Immature natural killer cell (primary cell): ENCODE data around the gene DNAH11. TPM values are rescaled to one million over a fixed set of nuclear protein-coding genes. Genes with fewer than 3 reads are reported as not detected.

Experiments
- DNase-seq, 3 donors: peaks; one replicate each; pipeline ENCODE4 v3.0.0; 2022; ENCODE audit warnings: mixed read lengths in 1 of 3
- H3K27ac Mint-ChIP-seq, 6 donors: one replicate each; pipeline ENCODE4 v1.8.0; 2020; ENCODE audit warnings: mixed read lengths in 6 of 6, mild to moderate bottlenecking in 5 of 6, inconsistent platforms in 4 of 6, moderate library complexity in 3 of 6
- H3K27me3 Mint-ChIP-seq, 3 donors: one replicate each; pipeline ENCODE4 v1.8.0; 2020 to 2021; ENCODE audit warnings: low read depth in 3 of 3, mild to moderate bottlenecking in 3 of 3, mixed read lengths in 3 of 3, moderate library complexity in 3 of 3, inconsistent platforms in 1 of 3
- H3K36me3 Mint-ChIP-seq, 3 donors: one replicate each; pipeline ENCODE4 v1.8.0; 2020; ENCODE audit warnings: mixed read lengths in 3 of 3, inconsistent platforms in 2 of 3, mild to moderate bottlenecking in 2 of 3
- H3K4me1 Mint-ChIP-seq, 2 donors: one replicate each; pipeline ENCODE4 v1.8.0; 2020; ENCODE audit warnings: inconsistent platforms in 2 of 2, mild to moderate bottlenecking in 2 of 2, mixed read lengths in 2 of 2, moderate library complexity in 1 of 2
- H3K4me3 Mint-ChIP-seq, 5 donors: one replicate each; pipeline ENCODE4 v1.8.0; 2020; ENCODE audit warnings: mild to moderate bottlenecking in 5 of 5, mixed read lengths in 5 of 5, inconsistent platforms in 3 of 5, moderate library complexity in 3 of 5
- H3K9me3 Mint-ChIP-seq, 6 donors: one replicate each; pipeline ENCODE4 v1.8.0; 2020; ENCODE audit warnings: mild to moderate bottlenecking in 6 of 6, mixed read lengths in 6 of 6, inconsistent platforms in 4 of 6, moderate library complexity in 3 of 6
- polyA plus RNA-seq, 3 donors: library from polyadenylated mRNA; unstranded; fragments of 300-500 nt; fragmentation: Illumina TruSeq; gene quantifications; one replicate each; pipeline ENCODE4 v1.2.3, GENCODE V29; 2021

DNAH11 gene
- polyA plus RNA-seq, 3 donors from 2014 or later, result not detected

DNA sequence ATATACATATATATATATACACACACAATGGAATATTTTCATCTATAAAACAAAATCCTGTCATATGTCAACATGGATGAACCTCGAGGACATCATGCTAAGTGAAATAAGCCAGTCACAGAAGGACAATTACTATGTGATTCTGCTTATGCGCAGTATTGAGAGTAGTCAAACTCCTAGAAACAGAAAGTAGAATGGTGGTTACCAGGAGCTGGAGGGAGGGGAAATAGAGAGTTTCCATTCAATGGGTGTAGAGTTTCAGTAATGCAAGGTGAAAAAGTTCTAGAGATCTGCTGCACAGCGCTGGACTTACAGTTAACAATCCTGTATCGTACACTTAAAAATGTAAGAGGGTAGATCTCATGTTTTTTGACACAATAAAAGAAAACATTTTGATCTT lies 221.0 kb downstream of the DNAH11 start:
- Mint-ChIP-seq H3K4me3 (no peak overlapping the region), H3K36me3 (no peaks in the 10 kb centered on the region), H3K27me3 (peaks cover 0 to 8% (median 0%) of the 10 kb centered on the region in 3 donors), H3K27ac (no peak overlapping the region), H3K4me1 (no peaks in the 10 kb centered on the region), H3K9me3 (no peaks in the 10 kb centered on the region)
- DNase-seq, result no peak

DNA sequence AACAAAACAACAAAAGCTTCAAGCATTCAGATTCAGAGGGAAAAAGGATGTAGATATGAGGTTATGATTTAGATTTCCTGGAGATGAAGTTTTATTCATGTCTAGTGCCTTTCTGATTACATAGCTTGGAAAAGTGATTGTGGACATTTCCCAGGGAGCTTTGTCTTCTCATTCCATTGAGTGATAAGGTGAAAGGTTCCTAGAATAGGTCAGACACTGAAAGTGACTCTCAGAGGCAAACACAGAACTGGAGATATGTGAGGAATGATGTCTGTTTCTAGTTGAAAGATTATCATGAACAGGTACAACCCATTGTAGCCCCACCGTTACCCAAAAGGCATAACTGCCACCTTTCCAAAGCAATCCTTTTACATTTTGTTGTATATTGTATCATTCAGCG lies 223.4 kb downstream of the DNAH11 start:
- Mint-ChIP-seq H3K9me3 (no peaks in the 10 kb centered on the region), H3K27me3 (peaks cover under 1 to 2% (median 2%) of the 10 kb centered on the region in 3 donors), H3K4me1 (no peaks in the 10 kb centered on the region), H3K27ac (no peak overlapping the region), H3K36me3 (no peaks in the 10 kb centered on the region), H3K4me3 (no peak overlapping the region)
- DNase-seq, result no peak

DNA sequence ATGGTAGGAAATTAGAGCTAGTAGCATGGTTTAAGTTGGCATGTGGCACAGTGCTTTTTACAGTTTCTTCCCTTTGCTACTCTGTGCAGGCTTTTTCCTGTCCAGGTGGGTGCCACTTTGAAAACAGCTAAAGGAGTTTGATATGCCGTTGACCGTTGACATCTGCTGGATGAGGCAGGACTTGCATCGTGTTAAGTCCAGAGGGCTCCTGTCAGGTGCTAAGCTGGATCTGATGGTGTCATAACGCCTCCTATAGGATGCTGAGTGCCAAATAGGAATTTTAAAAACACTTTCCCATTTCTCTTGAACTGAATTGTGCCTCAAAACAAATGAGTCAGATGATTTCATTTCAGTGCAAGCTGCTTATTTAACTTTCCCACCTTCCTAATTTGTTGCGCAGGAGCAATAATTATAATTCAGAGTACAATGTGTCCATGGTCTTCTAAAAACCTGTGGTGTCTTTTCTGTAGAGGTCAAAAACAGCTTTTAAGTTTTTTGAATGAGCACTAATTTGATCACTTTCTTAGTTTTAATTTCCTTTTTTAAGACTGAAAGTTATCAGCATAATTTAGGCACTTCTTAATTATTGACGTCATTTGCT lies 224.6 kb downstream of the DNAH11 start:
- H3K4me3 Mint-ChIP-seq, result no peak overlapping the region
- peaks cover 2 to 3% (median 2%) of the 10 kb centered on the region in 3 donors for H3K27me3 Mint-ChIP-seq
- H3K27ac Mint-ChIP-seq, result no peak overlapping the region
- no peaks in the 10 kb centered on the region for H3K36me3 Mint-ChIP-seq
- no peaks in the 10 kb centered on the region for H3K9me3 Mint-ChIP-seq
- DNase-seq, result no peak
- H3K4me1 Mint-ChIP-seq, result peaks cover 3 to 6% of the 10 kb centered on the region in 2 donors

DNA sequence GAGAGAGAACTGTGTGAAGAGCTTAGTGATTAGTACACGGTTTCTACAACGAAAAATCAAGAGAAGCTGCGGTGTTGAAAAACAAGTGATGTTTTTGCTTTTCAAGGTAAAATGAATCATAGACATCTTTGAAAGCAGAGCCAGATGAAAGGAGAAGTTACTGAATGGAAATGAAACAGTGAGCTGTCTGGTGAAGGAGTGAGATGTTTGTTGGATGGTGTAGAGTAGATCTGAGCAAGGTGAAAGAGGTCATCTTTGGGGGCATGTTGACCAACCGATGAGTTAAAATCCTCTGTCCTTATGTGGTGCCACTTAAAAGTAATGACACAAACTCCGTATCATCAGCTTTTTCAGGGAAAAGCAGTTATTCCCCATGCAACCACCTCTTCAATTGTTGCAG lies 225.4 kb downstream of the DNAH11 start:
- no peak for DNase-seq
- H3K4me3 Mint-ChIP-seq, result no peak overlapping the region
- peaks cover 3 to 6% of the 10 kb centered on the region in 2 donors for H3K4me1 Mint-ChIP-seq
- H3K36me3 Mint-ChIP-seq, result no peaks in the 10 kb centered on the region
- no peaks in the 10 kb centered on the region for H3K9me3 Mint-ChIP-seq
- H3K27ac Mint-ChIP-seq, result no peak overlapping the region
- H3K27me3 Mint-ChIP-seq, result peaks cover 2 to 3% (median 2%) of the 10 kb centered on the region in 3 donors

DNA sequence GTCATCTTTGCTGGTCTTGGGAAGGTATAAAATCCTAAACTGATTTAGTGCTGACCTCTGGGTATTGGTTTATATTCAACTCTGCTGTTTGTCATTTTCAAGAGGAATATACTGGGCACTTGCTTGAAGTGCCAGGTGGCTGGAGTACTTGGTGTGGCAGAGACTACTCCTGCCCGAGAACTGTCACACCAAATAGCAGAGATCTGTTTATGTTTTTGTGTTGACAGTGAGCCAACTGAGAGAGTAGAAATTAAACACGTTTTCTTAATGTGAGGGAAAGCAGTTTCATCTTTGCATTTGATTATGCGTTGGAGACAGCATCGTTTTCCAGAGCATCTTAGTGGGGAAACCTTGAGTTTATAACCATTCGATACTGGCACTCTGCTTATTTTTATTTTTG lies 228.4 kb downstream of the DNAH11 start:
- Mint-ChIP-seq H3K27ac (no peak overlapping the region), H3K4me3 (no peak overlapping the region), H3K27me3 (peaks cover 0 to 3% (median 2%) of the 10 kb centered on the region in 3 donors), H3K4me1 (peaks cover 3 to 6% of the 10 kb centered on the region in 2 donors), H3K9me3 (no peaks in the 10 kb centered on the region), H3K36me3 (no peaks in the 10 kb centered on the region)
- DNase-seq, result no peak

DNA sequence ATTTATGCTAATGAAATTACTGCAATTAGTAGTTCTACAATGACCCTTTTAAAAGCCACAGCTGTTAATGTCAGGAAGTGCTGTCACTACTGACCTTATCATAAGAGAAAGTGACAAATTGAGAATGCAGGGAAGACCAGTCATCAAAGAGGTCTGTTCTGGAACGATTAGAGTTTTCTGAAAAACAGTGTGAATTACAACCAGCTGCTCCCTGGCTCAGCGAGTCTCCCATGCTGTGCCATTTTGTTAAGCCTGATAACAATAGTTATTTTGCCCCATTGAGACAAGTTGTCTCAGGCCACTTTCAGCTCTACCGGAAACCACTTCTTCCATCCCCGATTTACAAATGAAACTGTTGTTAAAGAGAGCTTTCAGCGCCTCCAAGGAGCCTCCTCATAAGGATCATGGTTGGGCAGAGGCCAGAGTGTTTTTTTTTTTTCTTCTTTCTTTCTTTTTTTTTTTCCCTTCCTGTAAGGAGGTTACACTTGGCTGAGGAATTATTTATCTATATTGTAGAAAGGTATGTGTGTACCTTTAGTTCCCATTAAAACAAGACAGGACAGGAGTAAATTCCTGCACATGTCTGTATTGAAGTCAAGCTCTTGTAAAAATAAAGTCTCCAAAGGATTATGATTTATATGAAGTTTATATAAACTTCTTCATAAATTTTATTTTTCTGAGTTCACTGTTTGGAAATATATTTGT lies 229.2 kb downstream of the DNAH11 start:
- Mint-ChIP-seq H3K27me3 (peaks cover 0 to 3% (median 2%) of the 10 kb centered on the region in 3 donors), H3K4me1 (peaks cover 3 to 6% of the 10 kb centered on the region in 2 donors), H3K4me3 (no peak overlapping the region), H3K36me3 (no peaks in the 10 kb centered on the region), H3K27ac (no peak overlapping the region), H3K9me3 (no peaks in the 10 kb centered on the region)
- no peak for DNase-seq

DNA sequence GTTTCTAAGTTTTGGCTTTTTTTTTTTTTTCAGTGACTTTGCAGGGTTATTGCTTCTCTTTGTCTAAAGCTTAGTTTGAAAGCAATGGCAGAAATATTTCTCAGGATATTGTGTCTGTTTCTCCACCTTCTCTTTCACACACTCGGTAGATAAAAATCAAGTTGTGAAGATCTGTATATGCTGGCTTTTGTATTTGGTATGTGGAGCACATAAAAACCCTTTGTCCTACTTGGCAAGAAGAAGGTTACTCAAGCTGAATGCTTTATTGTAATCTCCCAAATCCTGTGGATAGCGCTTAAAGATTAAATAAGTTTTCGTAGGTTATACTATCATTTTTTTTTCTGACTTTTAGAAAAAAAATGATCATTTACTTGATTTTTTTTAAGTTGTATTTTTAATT lies 230.5 kb downstream of the DNAH11 start:
- no peak for DNase-seq
- H3K36me3 Mint-ChIP-seq, result no peaks in the 10 kb centered on the region
- peaks cover 3 to 6% of the 10 kb centered on the region in 2 donors for H3K4me1 Mint-ChIP-seq
- no peak overlapping the region for H3K27ac Mint-ChIP-seq
- no peaks in the 10 kb centered on the region for H3K9me3 Mint-ChIP-seq
- no peak overlapping the region for H3K4me3 Mint-ChIP-seq
- H3K27me3 Mint-ChIP-seq, result peaks cover 0 to 3% (median 2%) of the 10 kb centered on the region in 3 donors

DNA sequence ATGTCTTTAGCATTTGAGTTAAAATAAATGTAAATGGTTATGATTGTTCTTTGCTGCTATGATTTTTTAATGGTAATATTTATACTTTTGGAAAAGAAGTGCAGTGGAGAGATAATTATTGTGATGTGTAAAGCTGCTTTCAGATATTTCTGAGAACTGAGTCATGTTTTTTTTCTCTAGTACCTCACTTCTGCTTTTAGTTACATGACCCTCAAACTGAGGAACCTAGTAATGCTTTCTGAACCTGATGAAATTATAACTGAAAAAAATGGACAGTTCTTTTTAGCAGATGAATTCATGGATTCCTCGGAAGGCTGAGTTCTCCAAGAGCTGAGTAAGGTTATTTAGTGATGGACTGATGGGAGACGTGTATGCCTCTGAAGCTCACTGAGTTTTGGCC lies 235.1 kb downstream of the DNAH11 start:
- DNase-seq, result no peak
- H3K9me3 Mint-ChIP-seq, result no peaks in the 10 kb centered on the region
- H3K4me3 Mint-ChIP-seq, result no peak overlapping the region
- H3K27ac Mint-ChIP-seq, result no peak overlapping the region
- H3K27me3 Mint-ChIP-seq, result peaks cover 0 to 5% (median 1%) of the 10 kb centered on the region in 3 donors
- H3K36me3 Mint-ChIP-seq, result no peaks in the 10 kb centered on the region
- no peaks in the 10 kb centered on the region for H3K4me1 Mint-ChIP-seq

DNA sequence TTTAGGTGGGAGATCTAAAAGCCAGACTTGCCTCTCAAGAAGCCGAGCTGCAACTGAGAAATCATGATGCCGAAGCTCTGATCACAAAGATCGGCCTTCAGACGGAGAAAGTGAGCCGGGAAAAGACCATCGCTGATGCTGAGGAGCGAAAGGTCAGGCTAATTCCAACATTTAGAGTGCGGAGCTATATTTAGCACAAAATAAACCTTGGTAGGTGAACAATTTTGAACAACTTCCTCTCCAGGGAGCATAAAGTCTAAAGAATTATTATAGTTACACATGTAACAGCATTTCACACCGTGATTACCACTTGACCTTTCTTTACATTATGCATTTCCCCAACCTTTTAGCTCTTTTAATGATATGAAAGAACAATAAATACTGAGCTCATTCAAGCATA lies 236.1 kb downstream of the DNAH11 start:
- H3K4me1 Mint-ChIP-seq, result no peaks in the 10 kb centered on the region
- peaks cover 0 to 5% (median 1%) of the 10 kb centered on the region in 3 donors for H3K27me3 Mint-ChIP-seq
- no peaks in the 10 kb centered on the region for H3K36me3 Mint-ChIP-seq
- no peak for DNase-seq
- no peak overlapping the region for H3K4me3 Mint-ChIP-seq
- no peak overlapping the region for H3K27ac Mint-ChIP-seq
- H3K9me3 Mint-ChIP-seq, result no peaks in the 10 kb centered on the region

DNA sequence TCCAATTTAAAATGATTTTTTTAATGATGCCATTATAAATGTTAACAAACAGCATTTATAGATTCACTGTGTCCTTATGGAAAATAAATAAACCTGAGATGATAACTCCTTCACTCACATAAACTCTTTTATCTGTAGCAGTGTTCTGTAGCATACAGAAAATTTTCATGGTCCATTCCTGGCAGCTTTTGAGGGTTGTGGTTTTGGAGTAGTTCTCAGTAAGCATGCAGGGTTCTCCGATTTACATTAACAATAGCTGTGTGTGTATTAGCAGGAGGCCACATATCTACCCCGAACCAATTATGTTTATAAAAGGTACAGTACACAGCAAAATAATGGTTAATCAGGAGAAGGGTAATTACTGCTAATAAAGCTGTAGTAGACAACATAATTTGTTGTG lies 240.2 kb downstream of the DNAH11 start:
- H3K4me1 Mint-ChIP-seq, result no peaks in the 10 kb centered on the region
- H3K27ac Mint-ChIP-seq, result no peak overlapping the region
- no peaks in the 10 kb centered on the region for H3K9me3 Mint-ChIP-seq
- no peaks in the 10 kb centered on the region for H3K36me3 Mint-ChIP-seq
- no peak for DNase-seq
- H3K4me3 Mint-ChIP-seq, result no peak overlapping the region
- H3K27me3 Mint-ChIP-seq, result peaks cover 0 to 5% (median 1%) of the 10 kb centered on the region in 3 donors

DNA sequence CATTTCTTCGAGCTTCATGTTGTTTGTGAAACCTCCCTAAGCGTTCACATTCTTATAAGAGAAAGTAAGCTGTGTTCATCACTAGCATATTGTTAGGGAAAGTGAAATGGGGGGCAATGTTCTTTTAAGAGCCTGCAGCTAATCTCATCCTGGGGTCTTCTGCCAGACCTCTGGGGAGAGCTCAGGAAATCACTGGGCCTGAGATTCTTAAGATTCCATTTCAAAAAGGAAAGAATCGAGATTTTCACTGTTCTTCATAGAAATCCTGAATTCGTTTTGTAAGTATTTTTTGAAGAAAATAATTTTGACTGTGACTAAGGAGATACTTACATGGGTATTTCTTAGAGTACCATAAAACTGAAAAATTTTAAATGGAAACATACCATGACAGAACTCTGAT lies 242.2 kb downstream of the DNAH11 start:
- no peak for DNase-seq
- H3K9me3 Mint-ChIP-seq, result no peaks in the 10 kb centered on the region
- H3K27me3 Mint-ChIP-seq, result peaks cover 0 to 5% (median 1%) of the 10 kb centered on the region in 3 donors
- no peak overlapping the region for H3K4me3 Mint-ChIP-seq
- H3K27ac Mint-ChIP-seq, result no peak overlapping the region
- H3K4me1 Mint-ChIP-seq, result no peaks in the 10 kb centered on the region
- H3K36me3 Mint-ChIP-seq, result no peaks in the 10 kb centered on the region

DNA sequence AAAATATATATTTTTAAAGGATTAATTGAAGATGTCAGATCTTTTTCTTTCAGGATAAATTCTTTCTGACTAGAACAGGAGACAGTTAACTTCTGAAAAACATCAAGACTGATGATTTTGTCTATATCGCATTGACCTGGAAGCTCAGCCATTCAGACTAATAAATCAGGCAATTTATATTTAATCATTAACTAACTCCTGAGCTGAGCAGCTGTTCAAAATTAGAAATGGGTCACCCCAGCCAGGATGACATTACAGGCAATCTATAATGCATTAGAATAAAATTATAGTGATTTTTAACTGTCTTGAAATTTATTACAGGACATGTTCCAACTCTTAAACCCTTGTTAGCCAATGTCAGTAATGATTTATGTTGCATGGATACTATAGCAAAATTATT lies 263.0 kb downstream of the DNAH11 start:
- no peaks in the 10 kb centered on the region for H3K36me3 Mint-ChIP-seq
- peaks cover 0 to 2% (median 0%) of the 10 kb centered on the region in 6 donors for H3K9me3 Mint-ChIP-seq
- no peaks in the 10 kb centered on the region for H3K4me1 Mint-ChIP-seq
- DNase-seq, result no peak
- H3K27me3 Mint-ChIP-seq, result peaks cover 0 to 12% (median 5%) of the 10 kb centered on the region in 3 donors
- no peak overlapping the region for H3K27ac Mint-ChIP-seq
- H3K4me3 Mint-ChIP-seq, result no peak overlapping the region

DNA sequence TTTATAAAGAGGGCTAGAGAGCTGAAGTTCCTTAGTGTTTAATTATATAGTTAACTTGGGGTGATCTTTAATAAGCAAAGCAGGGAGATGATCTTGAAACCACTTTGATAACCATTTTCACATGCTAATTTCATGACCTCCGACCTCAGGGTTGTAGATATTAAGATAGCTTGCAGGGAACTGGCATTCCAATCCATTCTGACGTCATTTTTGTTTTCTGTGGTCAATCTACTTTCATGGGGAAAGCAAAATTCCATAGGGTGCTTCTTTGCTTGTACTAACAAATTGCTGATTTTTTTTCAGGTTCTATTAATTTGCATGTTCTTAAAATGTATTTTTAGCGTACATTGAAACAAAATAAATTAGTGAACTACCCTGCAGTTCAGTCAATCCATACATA lies 263.5 kb downstream of the DNAH11 start:
- peaks cover 0 to 2% (median 0%) of the 10 kb centered on the region in 6 donors for H3K9me3 Mint-ChIP-seq
- H3K27me3 Mint-ChIP-seq, result peaks cover 0 to 12% (median 5%) of the 10 kb centered on the region in 3 donors
- no peaks in the 10 kb centered on the region for H3K4me1 Mint-ChIP-seq
- no peak for DNase-seq
- H3K36me3 Mint-ChIP-seq, result no peaks in the 10 kb centered on the region
- H3K4me3 Mint-ChIP-seq, result no peak overlapping the region
- no peak overlapping the region for H3K27ac Mint-ChIP-seq

DNA sequence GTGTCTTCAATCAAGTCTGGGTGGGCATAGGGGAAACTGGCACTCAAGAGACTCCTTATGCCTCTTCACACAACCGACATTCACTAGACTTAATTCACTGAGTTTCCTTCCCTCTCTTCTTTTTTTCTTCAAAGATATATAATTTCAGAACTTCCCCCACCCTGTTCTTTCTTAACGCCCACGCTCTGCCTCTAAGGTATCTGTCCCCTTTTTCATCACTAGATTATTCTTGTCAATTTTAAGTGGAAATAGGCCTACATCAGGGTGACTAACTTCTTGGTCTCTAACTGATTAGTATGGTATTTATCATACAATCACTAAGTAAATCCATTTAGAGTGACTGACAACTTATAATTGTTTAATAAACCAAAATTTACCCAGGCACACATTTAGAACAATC lies 276.2 kb downstream of the DNAH11 start:
- Mint-ChIP-seq H3K27me3 (peaks cover 0 to 8% (median 4%) of the 10 kb centered on the region in 3 donors), H3K9me3 (no peaks in the 10 kb centered on the region), H3K4me3 (no peak overlapping the region), H3K27ac (no peak overlapping the region), H3K4me1 (no peaks in the 10 kb centered on the region), H3K36me3 (no peaks in the 10 kb centered on the region)
- DNase-seq, result no peak

DNA sequence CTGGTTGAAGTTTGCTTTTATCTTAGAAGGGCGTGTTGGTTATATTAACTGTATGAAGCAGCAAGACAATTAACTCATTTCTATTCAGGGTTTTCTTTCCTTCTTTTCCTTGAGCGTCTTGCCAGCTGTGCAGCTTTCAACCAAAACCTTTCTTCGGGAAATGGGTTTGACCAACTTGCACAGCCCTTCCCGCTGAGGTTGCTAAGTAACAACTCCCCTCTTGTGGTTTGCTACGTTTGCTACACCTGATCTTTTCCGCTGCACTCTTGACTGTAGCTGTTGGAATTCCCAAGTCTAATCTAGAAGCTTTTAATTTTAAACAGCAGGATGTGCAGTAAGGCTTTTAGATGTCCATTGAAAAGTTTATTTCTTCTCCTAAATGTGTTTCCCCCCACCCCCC lies 286.0 kb downstream of the DNAH11 start:
- Mint-ChIP-seq H3K27ac (no peak overlapping the region), H3K27me3 (peaks cover 2 to 15% (median 2%) of the 10 kb centered on the region in 3 donors), H3K4me3 (no peak overlapping the region), H3K9me3 (no peaks in the 10 kb centered on the region), H3K36me3 (no peaks in the 10 kb centered on the region), H3K4me1 (no peaks in the 10 kb centered on the region)
- DNase-seq, result no peak
